Loucy (cell line): ENCODE data around the gene SCN8A.

Experiments used
- H2AFZ ChIP-seq: fragments of 200-600 bp; sonication (generic); 2 replicates; pipeline ENCODE4 v1.6.0; 2016; ENCODE audit warnings: antibody characterized with exemption, mild to moderate bottlenecking, low read length, moderate library complexity
- H3F3A ChIP-seq: fragments of 200-600 bp; 2 replicates; pipeline ENCODE4 v1.6.0; 2016; ENCODE audit warnings: antibody characterized with exemption, low read depth, mild to moderate bottlenecking
- H3K27me3 ChIP-seq: fragments of 200-600 bp; sonication (generic); 2 replicates; pipeline ENCODE4 v1.6.1; 2014; ENCODE audit warnings: low read length, mild to moderate bottlenecking; ENCODE audit not compliant: insufficient read depth, poor library complexity, severe bottlenecking
- H3K36me3 ChIP-seq: fragments of 200-600 bp; sonication (generic); 2 replicates; pipeline ENCODE4 v1.6.1; 2016; ENCODE audit warnings: low read length; ENCODE audit not compliant: insufficient read depth
- H3K4me1 ChIP-seq: fragments of 200-600 bp; sonication (generic); 2 replicates; pipeline ENCODE4 v1.5.1; 2014; ENCODE audit warnings: low read length, mild to moderate bottlenecking; ENCODE audit not compliant: insufficient read depth, poor library complexity, severe bottlenecking
- H3K4me2 ChIP-seq: fragments of 200-600 bp; sonication (generic); 2 replicates; pipeline ENCODE4 v1.6.0; 2014; ENCODE audit warnings: antibody characterized with exemption, low read length, low read depth, mild to moderate bottlenecking; ENCODE audit not compliant: poor library complexity, severe bottlenecking
- H3K4me3 ChIP-seq: fragments of 200-600 bp; sonication (generic); 2 replicates; pipeline ENCODE4 v1.5.1; 2014; ENCODE audit warnings: low read length, mild to moderate bottlenecking, mixed read lengths; ENCODE audit not compliant: poor library complexity, severe bottlenecking
- H3K79me2 ChIP-seq: fragments of 200-600 bp; sonication (generic); 2 replicates; pipeline ENCODE4 v1.6.1; 2014; ENCODE audit warnings: low read length; ENCODE audit not compliant: insufficient read depth
- H3K9ac ChIP-seq: fragments of 200-600 bp; sonication (generic); 2 replicates; pipeline ENCODE4 v1.6.0; 2014; ENCODE audit warnings: mild to moderate bottlenecking, low read depth, low read length, moderate library complexity; ENCODE audit not compliant: poor library complexity, severe bottlenecking
- H3K9me2 ChIP-seq: fragments of 200-600 bp; sonication (generic); replicated peaks from 2 replicates; pipeline ENCODE4 v1.6.1; 2016; ENCODE audit warnings: low read depth, low read length, mixed read lengths
- H3K9me3 ChIP-seq: fragments of 200-600 bp; sonication (generic); 2 replicates; pipeline ENCODE4 v1.6.1; 2014; ENCODE audit warnings: mild to moderate bottlenecking, antibody characterized with exemption, low read length, low read depth; ENCODE audit not compliant: insufficient read depth
- H4K20me1 ChIP-seq: fragments of 200-600 bp; sonication (generic); 2 replicates; pipeline ENCODE4 v1.6.0; 2014; ENCODE audit warnings: antibody characterized with exemption, low read length, mild to moderate bottlenecking; ENCODE audit not compliant: insufficient read depth, poor library complexity, severe bottlenecking
- CTCF ChIP-seq: fragments of 200-600 bp; sonication (generic); conservative IDR thresholded peaks from 2 replicates; pipeline ENCODE4 v1.5.1; 2014; ENCODE audit warnings: mild to moderate bottlenecking, antibody characterized with exemption, low read length
- EZH2phosphoT487 ChIP-seq: fragments of 200-600 bp; IDR thresholded peaks from 2 replicates; pipeline ENCODE4 v1.6.1; 2018; ENCODE audit warnings: antibody characterized with exemption, mild to moderate bottlenecking, moderate library complexity, borderline replicate concordance

SCN8A gene

GRCh38 chr12:51839310-51839947 lies 248.4 kb downstream of the SCN8A start:
- Histone ChIP-seq H3F3A (no peaks in the 10 kb centered on the region), H3K79me2 (no peaks in the 10 kb centered on the region), H3K27me3 (no peaks in the 10 kb centered on the region), H3K9ac (no peak overlapping the region), H2AFZ (no peak overlapping the region), H3K4me2 (no peak overlapping the region), H3K9me3 (no peaks in the 10 kb centered on the region), H3K9me2 (no peaks in the 10 kb centered on the region), H3K4me1 (no peaks in the 10 kb centered on the region), H3K4me3 (no peak overlapping the region), H4K20me1 (no peaks in the 10 kb centered on the region), H3K36me3 (no peaks in the 10 kb centered on the region)
- TF ChIP-seq EZH2phosphoT487, result no peak
- no peak for TF ChIP-seq CTCF

DNA sequence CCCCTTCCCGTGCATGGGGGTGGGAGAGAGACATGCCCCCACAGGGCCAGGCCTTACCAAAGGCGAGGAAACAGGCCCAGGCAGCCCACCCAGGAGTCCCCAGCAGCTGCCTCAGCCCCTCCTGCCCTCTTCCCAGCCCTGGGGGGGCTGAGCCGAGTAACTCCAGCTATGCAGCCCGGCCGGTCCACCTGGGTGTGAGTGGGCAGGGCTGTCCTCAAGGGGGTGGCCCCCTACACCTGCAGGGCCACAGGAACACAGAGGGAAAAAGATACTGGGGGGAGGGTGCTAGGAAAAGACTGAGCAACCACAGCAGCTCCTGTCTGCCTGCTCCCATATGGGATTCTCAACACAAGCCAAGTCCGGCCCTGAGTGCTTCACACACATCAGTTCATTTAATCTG lies 249.9 kb downstream of the SCN8A start:
- H3K79me2 ChIP-seq, result no peaks in the 10 kb centered on the region
- TF ChIP-seq EZH2phosphoT487, result no peak
- no peak for TF ChIP-seq CTCF
- H2AFZ ChIP-seq, result no peak overlapping the region
- no peak overlapping the region for H3K9ac ChIP-seq
- no peaks in the 10 kb centered on the region for H3K36me3 ChIP-seq
- H3K9me2 ChIP-seq, result no peaks in the 10 kb centered on the region
- no peak overlapping the region for H3K4me2 ChIP-seq
- H3K27me3 ChIP-seq, result no peaks in the 10 kb centered on the region
- no peaks in the 10 kb centered on the region for H3F3A ChIP-seq
- no peak overlapping the region for H3K4me3 ChIP-seq
- H3K9me3 ChIP-seq, result no peaks in the 10 kb centered on the region
- no peaks in the 10 kb centered on the region for H3K4me1 ChIP-seq
- H4K20me1 ChIP-seq, result no peaks in the 10 kb centered on the region

GRCh38 chr12:51841727-51842126 lies 250.7 kb downstream of the SCN8A start:
- Histone ChIP-seq H3K79me2 (no peaks in the 10 kb centered on the region), H3K36me3 (no peaks in the 10 kb centered on the region), H3K9ac (no peak overlapping the region), H3K4me1 (no peaks in the 10 kb centered on the region), H3K4me2 (no peak overlapping the region), H4K20me1 (no peaks in the 10 kb centered on the region), H3F3A (no peaks in the 10 kb centered on the region), H2AFZ (no peak overlapping the region), H3K27me3 (no peaks in the 10 kb centered on the region), H3K9me2 (no peaks in the 10 kb centered on the region), H3K4me3 (no peak overlapping the region), H3K9me3 (no peaks in the 10 kb centered on the region)
- TF ChIP-seq EZH2phosphoT487 (no peak), CTCF (no peak)
